Stimulated activated CD4-positive, alpha-beta T cell treated with anti-CD3 and anti-CD28 coated beads, Interleukin-4, amount 100 ng/mL, for 24 hours (primary cell): Measurements from ENCODE around the gene ZMYND11.
"Not testable (repeated sequence)": the region's sequence is repeated elsewhere in the genome, so short reads cannot be mapped to it uniquely, and the experiment has no call there.

Experiments used
- DNase-seq: peaks from one replicate; pipeline ENCODE4 v3.0.0-alpha.2; 2020

Gene ZMYND11

DNA sequence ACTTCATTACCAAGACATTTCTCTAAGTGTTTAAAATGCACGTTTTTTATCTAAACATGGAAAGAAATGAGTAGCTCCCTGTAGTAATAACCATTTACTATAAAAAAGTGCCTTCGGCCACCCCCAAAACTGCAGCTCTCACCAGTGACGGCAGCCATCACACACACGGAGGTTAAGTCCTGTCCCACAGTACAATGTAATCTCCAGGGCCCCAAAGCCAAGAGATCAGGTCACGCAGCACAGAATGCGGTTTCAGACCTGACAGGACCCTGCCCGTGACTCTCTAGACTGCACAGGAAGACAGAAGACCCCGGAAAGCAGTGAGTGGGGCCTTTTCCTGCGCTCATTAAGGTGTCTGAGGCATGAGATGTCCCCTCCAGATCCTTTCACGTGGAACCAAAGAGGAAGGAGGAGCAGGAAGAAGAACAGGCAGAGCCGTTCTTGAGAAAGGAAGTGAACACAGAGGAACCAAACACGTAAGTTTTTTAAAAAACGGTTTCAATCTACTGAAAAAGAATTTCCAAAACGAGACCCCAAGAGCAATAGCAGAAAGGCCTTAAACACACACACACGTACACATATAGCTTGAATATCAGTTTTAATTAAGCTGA lies 125.7 kb downstream of the ZMYND11 start:
- no peak for DNase-seq

DNA sequence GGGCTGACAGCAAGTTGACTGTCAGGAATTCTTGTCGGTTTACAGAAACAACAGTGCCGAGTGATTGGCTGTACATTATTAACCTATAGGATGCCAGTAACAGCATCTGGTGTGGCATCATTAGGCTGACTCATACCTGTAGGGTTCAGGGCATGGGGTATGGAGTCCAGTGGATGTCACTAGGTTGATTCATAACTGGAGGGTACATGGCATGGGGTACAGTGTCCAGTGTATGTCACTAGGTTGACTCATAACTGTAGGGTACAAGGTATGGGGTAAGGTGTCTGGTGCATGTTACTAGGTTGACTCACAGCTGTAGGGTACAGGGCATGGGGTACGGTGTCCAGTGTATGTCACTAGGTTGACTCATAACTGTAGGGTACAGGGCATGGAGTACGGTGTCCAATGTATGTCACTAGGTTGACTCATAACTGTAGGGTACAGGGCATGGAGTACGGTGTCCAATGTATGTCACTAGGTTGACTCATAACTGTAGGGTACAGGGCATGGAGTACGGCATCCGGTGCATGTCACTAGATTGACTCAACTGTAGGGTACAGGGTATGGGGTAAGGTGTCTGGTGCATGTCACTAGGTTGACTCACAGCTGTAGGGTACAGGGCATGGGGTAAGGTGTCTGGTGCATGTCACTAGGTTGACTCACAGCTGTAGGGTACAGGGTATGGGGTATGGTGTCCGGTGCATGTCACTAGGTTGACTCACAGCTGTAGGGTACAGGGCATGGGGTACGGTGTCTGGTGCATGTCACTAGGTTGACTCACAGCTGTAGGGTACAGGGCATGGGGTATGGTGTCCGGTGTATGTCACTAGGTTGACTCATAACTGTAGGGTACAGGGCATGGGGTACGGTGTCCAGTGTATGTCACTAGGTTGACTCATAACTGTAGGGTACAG lies 129.2 kb downstream of the ZMYND11 start:
- DNase-seq, result not testable (repeated sequence)

DNA sequence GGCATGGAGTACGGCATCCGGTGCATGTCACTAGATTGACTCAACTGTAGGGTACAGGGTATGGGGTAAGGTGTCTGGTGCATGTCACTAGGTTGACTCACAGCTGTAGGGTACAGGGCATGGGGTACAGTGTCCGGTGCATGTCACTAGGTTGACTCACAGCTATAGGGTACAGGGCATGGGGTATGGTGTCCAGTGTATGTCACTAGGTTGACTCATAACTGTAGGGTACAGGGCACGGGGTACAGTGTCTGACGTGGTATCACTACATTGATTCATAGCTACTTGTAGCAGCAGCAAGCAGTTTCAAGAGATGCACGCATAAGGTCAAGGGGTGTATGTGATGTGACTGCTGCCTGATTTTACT lies 129.8 kb downstream of the ZMYND11 start:
- DNase-seq, result not testable (repeated sequence)

DNA sequence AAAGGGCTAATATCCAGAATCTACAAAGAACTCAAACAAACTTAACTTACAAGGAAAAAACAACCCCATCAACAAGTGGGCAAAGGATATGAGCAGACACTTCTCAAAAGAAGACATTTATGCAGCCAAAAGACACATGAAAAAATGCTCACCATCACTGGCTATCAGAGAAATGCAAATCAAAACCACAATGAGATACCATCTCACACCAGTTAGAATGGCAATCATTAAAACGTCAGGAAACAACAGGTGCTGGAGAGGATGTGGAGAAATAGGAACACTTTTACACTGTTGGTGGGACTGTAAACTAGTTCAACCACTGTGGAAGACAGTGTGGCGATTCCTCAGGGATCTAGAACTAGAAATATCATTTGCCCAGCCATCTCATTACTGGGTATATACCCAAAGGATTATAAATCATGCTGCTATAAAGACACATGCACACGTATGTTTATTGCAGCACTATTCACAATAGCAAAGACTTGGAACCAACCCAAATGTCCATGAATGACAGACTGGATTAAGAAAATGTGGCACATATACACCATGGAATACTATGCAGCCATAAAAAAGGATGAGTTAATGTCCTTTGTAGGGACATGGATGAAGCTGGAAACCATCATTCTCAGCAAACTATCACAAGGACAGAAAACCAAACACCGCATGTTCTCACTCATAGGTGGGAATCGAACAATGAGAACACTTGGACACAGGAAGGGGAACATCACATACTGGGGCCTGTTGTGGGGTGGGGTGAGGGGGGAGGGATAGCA lies 130.7 kb downstream of the ZMYND11 start:
- DNase-seq, result not testable (repeated sequence)

DNA sequence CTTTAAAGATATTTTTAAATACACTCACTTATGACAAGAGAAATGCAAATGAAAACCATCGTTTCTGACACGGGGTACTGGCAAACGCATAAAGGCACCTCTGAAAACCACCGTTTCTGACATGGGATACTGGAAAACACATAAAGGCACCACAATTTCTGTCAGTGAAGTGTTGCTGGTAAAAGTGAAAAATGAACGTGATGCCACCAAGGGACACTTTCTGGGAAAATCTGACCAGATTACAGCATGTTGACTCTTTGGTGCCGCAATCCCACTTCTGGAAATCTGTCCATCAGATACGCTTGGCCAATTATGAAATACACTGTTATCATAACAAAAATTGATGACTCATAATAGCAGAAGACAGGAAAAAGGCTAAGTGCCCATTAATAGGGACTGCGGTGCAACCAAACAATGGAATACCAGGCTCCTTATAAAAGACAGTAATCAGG lies 131.7 kb downstream of the ZMYND11 start:
- DNase-seq, result no peak

DNA sequence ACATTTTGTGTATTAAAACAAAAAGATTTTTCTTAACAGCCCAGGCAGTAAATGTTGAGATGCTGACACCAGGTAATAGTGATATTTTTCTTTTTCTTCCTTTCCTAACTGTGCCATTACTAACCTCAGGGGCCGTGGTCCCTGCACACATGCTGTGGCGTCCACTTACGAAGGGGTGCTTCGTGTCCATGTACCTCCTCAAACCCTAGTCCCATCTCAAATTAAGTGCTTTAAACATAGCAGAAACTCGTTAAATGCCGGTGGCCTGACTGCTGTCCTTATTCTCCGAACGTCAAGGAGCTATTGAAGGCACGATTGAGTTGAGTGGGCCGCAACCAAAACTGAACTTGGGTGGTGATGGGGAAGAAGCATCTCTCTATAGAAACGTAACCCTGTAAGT lies 132.4 kb downstream of the ZMYND11 start:
- DNase-seq, result no peak

DNA sequence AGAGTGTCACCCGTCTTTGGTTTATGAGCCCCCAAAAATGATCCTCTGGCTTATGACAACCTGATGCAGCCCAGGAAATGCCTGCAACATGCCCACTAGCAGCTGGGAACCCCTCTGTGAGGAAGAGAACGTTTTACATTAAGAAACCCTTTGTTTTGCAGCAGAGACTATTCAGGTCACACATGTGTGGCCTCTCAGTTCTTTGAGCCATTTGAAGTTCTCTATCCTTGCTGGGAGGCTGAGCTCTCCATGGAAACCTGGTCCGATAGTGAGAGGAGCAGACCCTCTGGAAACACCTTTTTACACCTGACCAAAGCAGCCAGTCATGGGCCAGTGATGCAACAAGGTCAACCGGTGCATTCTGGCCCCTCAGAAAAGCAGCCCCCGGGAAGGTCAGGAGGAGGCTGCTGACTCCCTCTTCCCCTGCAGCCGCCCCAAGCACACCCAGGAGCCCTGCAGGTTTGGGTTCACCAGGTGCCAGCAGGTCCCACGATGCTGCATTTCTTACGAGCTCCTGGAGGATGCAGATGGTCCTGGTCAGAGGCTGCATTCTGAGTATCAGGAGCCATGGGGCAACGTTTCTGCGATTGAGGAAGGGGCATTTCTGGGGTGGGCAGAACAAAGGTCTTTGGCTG lies 134.3 kb downstream of the ZMYND11 start:
- no peak for DNase-seq

DNA sequence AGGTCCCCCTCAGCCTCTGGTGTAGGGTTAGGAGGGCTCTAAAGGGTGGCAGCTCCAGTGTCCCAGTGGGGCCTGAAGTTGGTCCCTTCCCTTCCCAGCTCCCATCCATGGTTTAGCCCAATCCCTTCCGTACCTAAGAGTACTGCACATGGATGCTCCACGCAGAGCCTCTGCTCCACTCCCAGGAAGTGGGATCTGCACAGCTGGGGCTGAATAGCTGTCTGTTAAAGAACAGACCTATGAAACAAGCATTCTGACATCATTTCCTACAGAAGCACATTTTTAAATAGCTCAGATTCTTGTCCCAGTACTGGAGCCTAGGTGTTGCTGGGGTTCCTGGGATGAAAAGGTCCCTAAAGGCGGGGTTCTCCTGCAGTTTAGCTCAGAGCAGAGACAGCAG lies 135.9 kb downstream of the ZMYND11 start:
- no peak for DNase-seq

DNA sequence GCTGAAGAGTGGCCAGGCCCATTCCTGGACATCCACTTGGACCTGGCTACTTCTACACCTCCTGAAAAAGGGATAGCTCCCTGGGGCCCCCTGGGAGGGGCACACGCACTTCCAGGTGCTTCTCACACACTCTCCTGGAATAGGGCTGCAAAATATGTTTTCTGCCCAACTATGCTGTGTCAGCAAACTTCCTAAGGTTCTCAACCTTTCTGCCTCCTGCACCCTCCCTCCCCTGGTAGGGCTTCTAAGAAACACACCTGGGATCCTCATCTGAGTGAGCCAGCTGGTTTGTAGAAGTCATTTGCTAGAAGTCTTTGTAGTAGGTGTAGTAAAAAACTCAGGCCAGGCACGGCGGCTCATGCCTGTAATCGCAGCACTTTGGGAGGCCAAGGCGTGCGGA lies 136.5 kb downstream of the ZMYND11 start:
- no peak for DNase-seq

DNA sequence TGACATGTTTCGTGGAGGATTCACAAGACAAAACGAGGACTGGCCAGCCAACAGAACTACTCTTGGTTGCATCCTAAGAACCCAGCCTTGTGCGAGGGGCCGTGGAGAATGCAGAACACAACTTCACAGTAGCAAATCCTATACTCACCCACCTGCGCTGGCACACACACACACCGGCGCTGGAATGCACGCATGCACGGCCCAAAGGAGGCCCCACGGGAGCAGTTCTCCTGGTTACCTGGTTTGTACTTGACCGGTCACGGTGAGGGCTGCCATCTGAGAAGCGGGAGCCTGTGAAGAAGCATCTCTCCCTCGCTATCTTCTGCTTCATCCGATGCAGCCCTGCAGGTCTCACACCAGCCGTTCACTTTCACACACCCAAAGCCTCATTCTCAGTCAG lies 137.8 kb downstream of the ZMYND11 start:
- DNase-seq, result no peak

DNA sequence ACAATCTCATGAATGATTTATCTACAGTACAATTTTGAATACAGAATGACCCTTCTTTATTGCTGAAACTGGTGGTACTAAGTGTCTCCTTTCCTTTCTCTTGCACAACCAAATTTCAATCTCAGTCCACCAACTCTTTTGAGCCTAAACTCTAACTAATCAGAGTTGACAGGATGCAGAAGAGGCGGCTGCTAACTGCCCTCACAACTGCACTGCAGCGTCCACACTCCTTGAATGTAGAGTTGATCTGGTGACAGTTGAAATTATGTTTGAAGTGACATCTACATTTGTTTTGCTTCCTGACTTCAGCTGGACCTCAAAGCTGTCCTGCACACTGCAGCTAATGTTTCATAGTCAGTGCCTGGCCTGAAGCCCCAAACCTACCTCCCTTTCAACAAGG lies 139.6 kb downstream of the ZMYND11 start:
- DNase-seq, result no peak

DNA sequence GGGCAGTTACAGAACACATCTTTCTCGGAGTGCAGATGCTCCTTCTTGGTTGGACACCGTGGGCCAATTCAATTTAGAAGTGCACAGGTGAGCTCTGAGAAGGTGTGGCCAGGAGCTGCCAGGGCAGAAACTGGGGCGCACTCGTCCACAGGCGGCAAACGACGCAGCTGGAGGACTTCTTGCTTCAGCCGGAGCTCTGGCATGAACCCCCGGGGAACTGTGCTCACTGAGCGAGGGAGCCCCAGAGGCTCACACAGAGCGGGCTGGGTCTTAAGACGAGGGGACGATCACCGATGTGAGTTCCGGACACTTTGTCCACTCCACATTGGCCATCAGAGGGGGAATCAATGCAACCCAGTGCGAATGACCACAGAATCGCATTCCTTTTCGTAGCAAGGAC lies 140.4 kb downstream of the ZMYND11 start:
- no peak for DNase-seq

DNA sequence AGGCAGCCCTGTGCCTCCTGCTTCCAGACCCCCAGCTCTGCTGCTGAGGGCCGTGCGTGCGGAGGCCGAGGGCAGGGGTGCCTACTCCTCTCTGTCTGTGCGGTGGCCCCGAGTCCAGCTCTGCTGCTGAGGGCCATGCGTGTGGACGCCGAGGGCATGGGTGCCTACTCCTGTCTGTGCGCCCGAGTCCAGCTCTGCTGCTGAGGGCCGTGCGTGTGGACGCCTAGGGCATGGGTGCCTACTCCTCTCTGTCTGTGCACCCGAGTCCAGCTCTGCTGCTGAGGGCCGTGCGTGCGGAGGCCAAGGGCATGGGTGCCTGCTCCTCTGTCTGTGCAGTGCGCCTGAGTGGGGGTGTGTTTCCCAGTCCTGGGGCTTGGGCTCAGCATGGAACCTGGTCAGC lies 142.7 kb downstream of the ZMYND11 start:
- no peak for DNase-seq

DNA sequence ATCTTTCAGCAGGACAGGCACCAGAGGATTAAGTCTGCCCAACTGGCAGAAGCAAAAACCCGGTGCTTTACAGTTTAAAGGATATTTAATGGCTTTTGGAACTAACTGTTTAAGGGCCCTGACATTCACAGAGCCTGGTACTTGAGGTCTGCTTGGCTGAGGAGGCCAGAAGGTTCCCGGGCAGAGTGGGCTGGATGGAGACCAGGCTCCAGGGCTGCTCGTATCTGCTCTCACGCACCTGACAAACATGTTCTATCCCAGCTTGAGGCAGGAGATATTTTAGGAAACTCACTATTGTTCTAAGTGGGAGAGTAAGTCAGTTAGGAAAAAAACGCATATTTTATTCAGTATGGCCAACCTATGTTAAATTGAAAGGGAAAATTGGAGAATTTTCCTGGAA lies 143.5 kb downstream of the ZMYND11 start:
- no peak for DNase-seq

DNA sequence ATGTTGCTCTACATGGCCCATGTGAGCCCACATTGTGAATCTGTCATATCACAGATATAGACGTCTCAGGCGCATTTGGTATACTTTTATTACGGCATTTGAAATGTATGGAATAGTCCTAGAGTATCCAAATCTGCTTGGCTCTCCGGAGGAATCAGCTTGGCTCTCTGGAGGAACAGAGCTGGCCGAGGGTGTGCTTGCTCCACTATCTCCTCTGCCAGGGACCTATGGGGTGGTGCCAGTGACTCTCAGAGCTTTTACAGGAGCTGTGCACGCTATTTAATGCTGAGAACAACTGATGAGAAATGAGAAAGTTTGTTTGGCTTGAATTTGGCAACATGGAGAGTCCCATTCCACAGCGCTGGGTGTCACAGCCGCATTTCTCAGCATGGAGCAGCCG lies 144.0 kb downstream of the ZMYND11 start:
- no peak for DNase-seq

DNA sequence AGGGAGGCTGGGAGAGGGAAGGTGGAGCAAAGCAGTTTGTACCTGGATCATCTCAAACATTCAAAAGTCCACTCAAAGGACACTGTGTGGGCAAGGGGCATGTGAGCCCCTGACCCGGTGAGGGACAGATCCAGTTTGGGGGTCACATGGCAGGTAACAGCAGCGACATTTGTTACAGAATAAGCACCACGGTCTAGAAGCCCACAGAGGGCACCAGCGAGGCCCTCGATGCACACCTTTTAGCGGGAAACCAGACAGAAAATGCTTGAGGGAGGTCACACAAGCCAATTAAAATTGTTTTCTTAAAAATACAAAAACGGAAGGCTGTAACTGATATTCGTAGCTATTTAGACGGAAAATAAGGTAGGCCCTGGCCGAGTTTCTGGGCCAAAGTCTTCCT lies 144.4 kb downstream of the ZMYND11 start:
- no peak for DNase-seq

DNA sequence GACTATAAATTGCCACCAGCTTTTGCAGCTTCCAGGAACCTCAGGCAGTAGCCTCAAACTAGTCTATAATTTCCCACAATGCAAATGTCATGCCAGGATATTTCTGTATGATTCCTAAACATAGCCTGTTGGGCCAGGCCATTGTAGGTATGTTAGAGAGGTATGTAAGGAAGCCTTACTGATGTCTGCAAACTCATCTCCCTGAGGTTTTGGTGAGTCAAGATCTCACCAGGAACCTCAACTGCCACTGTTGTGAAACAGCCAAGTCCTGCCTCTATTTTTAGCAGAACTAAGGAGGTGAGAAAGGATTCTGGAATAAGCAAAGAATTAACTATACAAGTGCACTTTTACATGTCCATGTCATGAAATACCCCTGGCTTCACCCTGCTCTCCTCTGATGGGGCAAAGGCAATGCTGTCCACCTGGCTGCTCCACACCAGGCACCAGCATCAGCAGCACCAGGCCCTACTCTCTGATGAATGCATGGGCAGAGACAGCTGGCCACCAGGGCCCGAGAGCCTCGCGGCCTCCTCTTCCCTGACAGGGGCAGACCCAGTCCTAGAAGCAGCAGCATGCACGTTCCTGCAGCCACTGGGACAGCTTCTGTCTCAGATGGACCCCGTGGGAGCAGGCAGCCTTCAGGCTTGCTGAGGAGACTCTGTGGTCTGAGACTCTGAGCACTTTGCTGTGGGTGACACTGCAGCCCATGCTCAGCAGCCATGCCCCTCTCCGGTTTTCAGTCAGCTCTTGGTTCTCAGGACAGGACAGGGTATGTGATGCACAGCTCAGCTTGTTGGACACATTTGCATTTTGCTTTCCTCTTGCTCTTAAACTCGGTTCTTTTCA lies 147.3 kb downstream of the ZMYND11 start:
- DNase-seq, result no peak

DNA sequence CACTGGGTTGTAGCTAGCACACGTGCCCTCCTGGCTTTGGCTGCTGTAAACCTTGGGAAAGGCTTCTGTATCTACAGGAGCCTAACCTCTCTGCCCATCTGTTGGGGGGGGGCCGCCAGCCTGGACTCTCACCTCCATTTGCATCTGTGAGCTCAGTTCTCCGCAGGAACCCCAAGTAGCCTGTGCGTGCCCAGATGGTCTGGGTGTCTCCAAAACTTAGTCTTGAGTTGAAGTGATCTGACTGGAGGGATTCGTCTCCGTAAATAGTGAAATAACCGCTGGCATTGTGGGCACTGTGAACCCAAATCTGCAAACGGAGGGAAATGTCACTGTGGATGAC lies 147.9 kb downstream of the ZMYND11 start:
- no peak for DNase-seq

DNA sequence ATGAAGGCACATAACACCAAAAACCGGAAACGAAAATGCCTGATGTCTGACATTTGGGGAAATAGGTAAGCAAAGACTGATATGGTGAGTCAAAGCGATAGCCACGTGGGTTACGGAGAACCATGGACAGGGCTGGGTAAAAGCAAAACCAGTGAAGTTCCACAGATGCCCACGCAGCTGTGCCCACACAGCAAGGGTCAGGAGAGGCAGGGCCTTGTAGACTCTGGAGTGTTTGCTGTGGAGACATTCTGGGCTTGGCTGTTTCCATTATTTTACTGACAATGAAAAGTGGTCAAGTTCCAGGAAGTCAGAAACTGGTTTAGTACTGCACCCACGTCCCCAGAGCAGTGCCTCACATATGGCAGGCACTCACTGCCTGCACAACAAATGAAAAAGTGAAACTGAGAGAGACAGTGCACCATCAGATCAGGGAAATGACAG lies 148.7 kb downstream of the ZMYND11 start:
- DNase-seq, result peak; percentile 58

DNA sequence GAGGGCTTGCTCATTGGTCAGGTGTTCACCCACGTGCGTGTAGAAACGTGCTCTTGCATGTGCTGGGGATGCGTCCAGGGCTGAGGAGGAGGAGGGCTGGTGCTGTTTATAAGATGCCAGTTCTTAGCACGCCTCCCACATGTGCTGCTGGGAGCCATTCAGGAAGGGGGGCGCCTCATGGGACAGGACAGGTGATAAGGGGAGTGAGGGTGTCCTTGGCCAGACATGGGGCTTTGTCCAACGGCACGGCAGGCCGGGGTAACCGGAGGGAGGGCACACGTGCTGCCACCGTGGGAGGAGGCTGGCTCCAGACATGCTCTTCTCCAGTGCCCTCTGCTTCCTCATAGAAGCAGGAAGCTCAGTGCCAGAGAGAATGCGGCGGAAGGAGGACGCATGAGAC lies 150.0 kb downstream of the ZMYND11 start:
- no peak for DNase-seq

DNA sequence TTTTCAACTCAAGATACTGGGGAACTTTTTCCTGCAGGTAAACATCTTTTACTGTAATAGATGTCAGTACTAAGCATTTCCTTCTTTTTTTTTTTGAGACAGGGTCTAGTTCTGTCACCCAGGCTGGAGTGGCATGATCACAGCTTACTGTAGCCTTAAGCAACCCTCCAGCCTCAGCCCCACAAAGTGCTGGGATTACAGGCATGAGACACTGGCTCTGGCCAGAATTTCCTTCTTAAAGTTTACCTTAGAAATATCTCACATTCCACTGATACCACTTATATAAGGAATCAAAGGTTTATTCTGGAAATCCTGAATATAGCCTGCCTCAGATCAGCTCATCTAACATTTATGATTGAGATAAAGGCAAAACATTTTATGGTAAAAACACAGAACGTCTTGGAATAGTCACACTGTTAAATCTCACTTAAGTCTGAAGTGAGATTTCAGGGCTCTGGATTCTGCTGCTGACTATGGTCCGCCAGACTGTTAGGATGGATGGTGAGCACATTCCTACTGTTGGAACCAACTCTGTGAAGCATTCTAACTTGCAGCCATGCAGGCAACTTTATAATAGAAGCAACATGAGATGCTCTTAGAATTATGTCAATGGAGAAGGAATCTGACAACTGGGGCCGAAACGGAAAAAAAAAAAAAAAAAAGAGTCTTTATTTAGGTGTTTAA lies 151.9 kb downstream of the ZMYND11 start:
- no peak for DNase-seq

DNA sequence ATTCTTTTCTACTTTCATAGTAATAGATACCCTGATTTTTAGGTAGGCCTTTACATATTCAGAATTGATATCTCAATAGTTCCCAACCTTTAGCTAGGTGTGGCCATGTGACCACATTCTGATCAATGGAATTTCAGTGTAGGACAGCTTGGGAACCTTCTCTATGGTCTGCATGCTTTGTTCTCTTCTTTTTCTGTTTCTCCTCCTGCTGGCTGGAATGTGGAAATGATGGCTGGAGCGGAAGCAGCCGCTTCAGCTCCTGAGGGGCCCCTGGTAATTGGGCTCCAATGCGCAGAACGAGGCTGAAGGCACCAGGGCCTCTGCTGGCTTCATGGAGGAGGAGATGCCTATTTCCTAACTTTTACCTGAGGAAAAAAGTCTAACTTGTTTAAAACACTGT lies 152.6 kb downstream of the ZMYND11 start:
- no peak for DNase-seq
